OCI-M2 (cell line): ENCODE results near the gene PEX10.

Experiments used
- DNase-seq: peaks from one replicate; lab custom pipeline; 2025; ENCODE audit not compliant: unreplicated experiment; lab: John Stamatoyannopoulos, UW

PEX10 gene

GRCh38 chr1:2354511-2355372, 57.6 kb downstream of the PEX10 start:
- no peak for DNase-seq
